H9 (cell line): ENCODE results near the gene ANKRD7. TPM values are rescaled to one million over a fixed set of nuclear protein-coding genes. Genes with fewer than 3 reads are reported as not detected.

Experiments used
- DNase-seq: peaks from one replicate; pipeline ENCODE4 v3.0.0-alpha.2; 2017
- H2AFZ ChIP-seq: one replicate; pipeline ENCODE4 v1.6.1; 2013; ENCODE audit warnings: mild to moderate bottlenecking, low read length, control low read depth, moderate library complexity
- H2AK5ac ChIP-seq: 2 replicates; pipeline ENCODE4 v1.6.1; 2013; ENCODE audit warnings: low read length, control low read depth, mixed read lengths; ENCODE audit not compliant: insufficient read length
- H2BK120ac ChIP-seq: one replicate; pipeline ENCODE4 v1.6.1; 2013; ENCODE audit warnings: low read depth, mild to moderate bottlenecking, low read length, control low read depth, inconsistent platforms; ENCODE audit not compliant: poor library complexity, severe bottlenecking
- H2BK12ac ChIP-seq: 2 replicates; pipeline ENCODE4 v1.6.1; 2013; ENCODE audit warnings: low read length, control low read depth, mixed read lengths, low read depth; ENCODE audit not compliant: insufficient read length
- H2BK15ac ChIP-seq: 2 replicates; pipeline ENCODE4 v1.6.1; 2013; ENCODE audit warnings: low read depth, low read length, control low read depth
- H2BK20ac ChIP-seq: one replicate; pipeline ENCODE4 v1.6.1; 2013; ENCODE audit warnings: low read depth, mild to moderate bottlenecking, low read length, control low read depth, inconsistent platforms; ENCODE audit not compliant: poor library complexity, severe bottlenecking
- H2BK5ac ChIP-seq: 2 replicates; pipeline ENCODE4 v1.6.1; 2013; ENCODE audit warnings: low read length, control low read depth, mixed read lengths; ENCODE audit not compliant: insufficient read length
- H3K14ac ChIP-seq: 2 replicates; pipeline ENCODE4 v1.6.1; 2013; ENCODE audit warnings: low read length, control low read depth; ENCODE audit not compliant: insufficient read depth
- H3K18ac ChIP-seq: 2 replicates; pipeline ENCODE4 v1.6.1; 2013; ENCODE audit warnings: low read depth, mild to moderate bottlenecking, mixed read lengths, low read length, control low read depth; ENCODE audit not compliant: insufficient read length
- H3K23ac ChIP-seq: 2 replicates; pipeline ENCODE4 v1.6.1; 2013; ENCODE audit warnings: low read length, control low read depth, mixed read lengths, low read depth; ENCODE audit not compliant: insufficient read length
- H3K23me2 ChIP-seq: 2 replicates; pipeline ENCODE4 v1.6.1; 2013; ENCODE audit warnings: low read depth, mild to moderate bottlenecking, mixed read lengths, low read length, control low read depth; ENCODE audit not compliant: insufficient read length, poor library complexity, severe bottlenecking
- H3K27ac ChIP-seq: 2 replicates; pipeline ENCODE4 v1.5.1; 2013; ENCODE audit warnings: low read length, control low read depth, mixed read lengths, low read depth; ENCODE audit not compliant: insufficient read length
- H3K27me3 ChIP-seq: 2 replicates; pipeline ENCODE4 v1.6.1; 2013; ENCODE audit warnings: low read length, control low read depth, inconsistent platforms; ENCODE audit not compliant: insufficient read depth
- H3K4ac ChIP-seq: 2 replicates; pipeline ENCODE4 v1.6.1; 2013; ENCODE audit warnings: low read depth, mild to moderate bottlenecking, control low read depth, inconsistent platforms, low read length, moderate library complexity
- H3K4me1 ChIP-seq: 2 replicates; pipeline ENCODE4 v1.6.1; 2013; ENCODE audit warnings: low read length, control low read depth, inconsistent platforms; ENCODE audit not compliant: insufficient read depth
- H3K4me2 ChIP-seq: 2 replicates; pipeline ENCODE4 v1.6.1; 2013; ENCODE audit warnings: low read length, control low read depth, mixed read lengths; ENCODE audit not compliant: insufficient read length, insufficient read depth
- H3K56ac ChIP-seq: 2 replicates; pipeline ENCODE4 v1.6.1; 2013; ENCODE audit warnings: low read depth, mild to moderate bottlenecking, mixed read lengths, low read length, control low read depth; ENCODE audit not compliant: insufficient read length
- H3K79me1 ChIP-seq: 2 replicates; pipeline ENCODE4 v1.6.1; 2013; ENCODE audit warnings: low read depth, mild to moderate bottlenecking, moderate library complexity, low read length, control low read depth, inconsistent platforms; ENCODE audit not compliant: insufficient read depth, poor library complexity, severe bottlenecking
- H3K79me2 ChIP-seq: 2 replicates; pipeline ENCODE4 v1.6.1; 2013; ENCODE audit warnings: low read length, control low read depth, inconsistent platforms; ENCODE audit not compliant: insufficient read depth
- H3K9ac ChIP-seq: 2 replicates; pipeline ENCODE4 v1.6.1; 2013; ENCODE audit warnings: low read length, control low read depth, mixed read lengths; ENCODE audit not compliant: insufficient read length; ENCODE audit errors: extremely low read depth
- H3K9me3 ChIP-seq: one replicate; pipeline ENCODE4 v1.6.1; 2013; ENCODE audit warnings: low read depth, low read length, inconsistent platforms; ENCODE audit not compliant: control insufficient read depth
- H3T11ph ChIP-seq: one replicate; pipeline ENCODE4 v1.6.1; 2013; ENCODE audit warnings: mild to moderate bottlenecking, low read length, control low read depth, inconsistent platforms
- H4K20me1 ChIP-seq: one replicate; pipeline ENCODE4 v1.6.1; 2013; ENCODE audit not compliant: control insufficient read depth, insufficient read length, insufficient read depth
- H4K5ac ChIP-seq: 2 replicates; pipeline ENCODE4 v1.6.1; 2013; ENCODE audit warnings: low read depth, mild to moderate bottlenecking, mixed read lengths, low read length, control low read depth; ENCODE audit not compliant: insufficient read length
- H4K8ac ChIP-seq: replicated peaks from 2 replicates; pipeline ENCODE4 v1.6.1; 2013; ENCODE audit warnings: low read length, control low read depth, mixed read lengths, low read depth; ENCODE audit not compliant: insufficient read length
- H4K91ac ChIP-seq: 2 replicates; pipeline ENCODE4 v1.6.1; 2013; ENCODE audit warnings: low read depth, mild to moderate bottlenecking, moderate library complexity, mixed read lengths, low read length, control low read depth; ENCODE audit not compliant: insufficient read length
- H3K27ac Mint-ChIP-seq, 3 experiments: 2 replicates in 2 of 3; 3 replicates in 1 of 3; pipeline ENCODE4 v1.8.0; 2020 to 2021; ENCODE audit warnings: mixed read lengths in 3 of 3, mild to moderate bottlenecking in 1 of 3, moderate library complexity in 1 of 3
- H3K27me3 Mint-ChIP-seq: 2 replicates; pipeline ENCODE4 v1.8.0; 2021; ENCODE audit warnings: low read depth, mild to moderate bottlenecking, moderate library complexity, mixed read lengths
- H3K36me3 Mint-ChIP-seq, 3 experiments: 2 replicates in 2 of 3; 3 replicates in 1 of 3; pipeline ENCODE4 v1.8.0; 2020 to 2021; ENCODE audit warnings: low read depth in 3 of 3, mixed read lengths in 3 of 3; ENCODE audit not compliant: insufficient read depth in 1 of 3
- H3K4me1 Mint-ChIP-seq, 2 experiments: 2 replicates each; pipeline ENCODE4 v1.8.0; 2020; ENCODE audit warnings: mixed read lengths in 2 of 2
- H3K4me3 Mint-ChIP-seq, 2 experiments: 2 replicates in 1 of 2; 3 replicates in 1 of 2; pipeline ENCODE4 v1.8.0; 2020 to 2021; ENCODE audit warnings: mild to moderate bottlenecking in 2 of 2, mixed read lengths in 2 of 2, moderate library complexity in 1 of 2
- H3K9me3 Mint-ChIP-seq, 2 experiments: 2 replicates in 1 of 2; 3 replicates in 1 of 2; pipeline ENCODE4 v1.8.0; 2020; ENCODE audit warnings: mild to moderate bottlenecking in 2 of 2, mixed read lengths in 2 of 2, moderate library complexity in 1 of 2
- WGBS: extraction: QIAGEN DNeasy Blood & Tissue Kit; methylation state at CpG from one replicate; pipeline ENCODE4 v1.1.7; 2013; ENCODE audit warnings: missing lambda C conversion rate, low lambda C conversion rate, mixed read lengths; ENCODE audit not compliant: insufficient read length; ENCODE audit errors: extremely low coverage; 5-methylcytosine and 5-hydroxymethylcytosine counted together
- total RNA-seq: library from RNA; stranded (reverse); gene quantifications from 2 replicates; pipeline ENCODE4 v1.2.1, GENCODE V29; 2021
- TF ChIP-seq, protein P1 (sequence below): fragments of 200-600 bp; sonication (generic); conservative IDR thresholded peaks from 3 replicates; pipeline ENCODE4 v1.8.0; 2021; ENCODE audit warnings: antibody characterized with exemption, mild to moderate bottlenecking

ANKRD7 gene
- total RNA-seq, 1 experiment from 2014 or later, result not detected

DNA sequence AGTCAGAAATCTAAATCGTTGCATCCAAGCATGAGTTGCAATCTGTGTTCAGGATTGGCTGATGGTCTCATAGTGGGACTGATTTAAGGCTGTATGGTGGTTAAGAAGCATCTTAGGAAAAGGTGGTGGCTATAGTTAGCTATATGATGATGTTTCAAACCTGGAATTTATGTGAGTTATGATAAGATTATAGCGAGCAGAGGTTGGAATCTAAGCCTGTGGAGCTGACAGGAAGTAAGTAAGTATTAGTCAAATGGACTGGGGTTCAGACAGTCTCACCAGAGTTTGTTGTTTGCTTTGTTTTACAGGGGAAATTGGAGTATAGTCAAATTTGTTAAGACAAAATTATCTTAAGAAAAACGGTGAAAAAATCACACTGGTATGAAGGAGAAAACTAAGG lies 56.7 kb downstream of the ANKRD7 start:
- Histone ChIP-seq H4K20me1 (no peaks in the 10 kb centered on the region), H2AK5ac (no peak overlapping the region), H3K4me1 (no peaks in the 10 kb centered on the region), H3K9me3 (no peaks in the 10 kb centered on the region), H3K79me2 (no peaks in the 10 kb centered on the region), H2BK5ac (no peak overlapping the region), H4K5ac (no peak overlapping the region), H2AFZ (no peak overlapping the region), H2BK120ac (no peak overlapping the region), H3K4me2 (no peak overlapping the region), H3K56ac (no peak overlapping the region), H3K23ac (no peak overlapping the region), H4K8ac (no peak overlapping the region), H3K27ac (no peak overlapping the region), H3K18ac (no peak overlapping the region), H4K91ac (no peak overlapping the region), H3K27me3 (no peaks in the 10 kb centered on the region), H3K4ac (no peak overlapping the region), H3K23me2 (no peaks in the 10 kb centered on the region), H3K14ac (no peak overlapping the region), H3T11ph (no peak overlapping the region), H3K9ac (no peak overlapping the region), H3K79me1 (no peaks in the 10 kb centered on the region), H2BK20ac (no peak overlapping the region), H2BK15ac (no peak overlapping the region), H2BK12ac (no peak overlapping the region)
- no peak for DNase-seq
- no peak overlapping the region for H3K4me3 Mint-ChIP-seq
- H3K4me1 Mint-ChIP-seq, result no peaks in the 10 kb centered on the region
- no peak overlapping the region for H3K27ac Mint-ChIP-seq
- 100% methylated on average over 1 of the region's 3 CpGs for WGBS
- H3K36me3 Mint-ChIP-seq, result no peaks in the 10 kb centered on the region
- no peaks in the 10 kb centered on the region for H3K9me3 Mint-ChIP-seq
- TF ChIP-seq, protein P1, sequence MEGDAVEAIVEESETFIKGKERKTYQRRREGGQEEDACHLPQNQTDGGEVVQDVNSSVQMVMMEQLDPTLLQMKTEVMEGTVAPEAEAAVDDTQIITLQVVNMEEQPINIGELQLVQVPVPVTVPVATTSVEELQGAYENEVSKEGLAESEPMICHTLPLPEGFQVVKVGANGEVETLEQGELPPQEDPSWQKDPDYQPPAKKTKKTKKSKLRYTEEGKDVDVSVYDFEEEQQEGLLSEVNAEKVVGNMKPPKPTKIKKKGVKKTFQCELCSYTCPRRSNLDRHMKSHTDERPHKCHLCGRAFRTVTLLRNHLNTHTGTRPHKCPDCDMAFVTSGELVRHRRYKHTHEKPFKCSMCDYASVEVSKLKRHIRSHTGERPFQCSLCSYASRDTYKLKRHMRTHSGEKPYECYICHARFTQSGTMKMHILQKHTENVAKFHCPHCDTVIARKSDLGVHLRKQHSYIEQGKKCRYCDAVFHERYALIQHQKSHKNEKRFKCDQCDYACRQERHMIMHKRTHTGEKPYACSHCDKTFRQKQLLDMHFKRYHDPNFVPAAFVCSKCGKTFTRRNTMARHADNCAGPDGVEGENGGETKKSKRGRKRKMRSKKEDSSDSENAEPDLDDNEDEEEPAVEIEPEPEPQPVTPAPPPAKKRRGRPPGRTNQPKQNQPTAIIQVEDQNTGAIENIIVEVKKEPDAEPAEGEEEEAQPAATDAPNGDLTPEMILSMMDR, result no peak
- H3K27me3 Mint-ChIP-seq, result no peaks in the 10 kb centered on the region
